Liver (tissue), 3 donors: ENCODE data around the gene WDR27.

Experiments
- CTCF ChIP-seq: fragments of 150-350 bp; IDR thresholded peaks from 2 replicates; pipeline ENCODE4 v1.5.1; 2017; ENCODE audit warnings: improper control_type of control experiment, low read depth, low read length; ENCODE audit not compliant: missing input control
- SP1 ChIP-seq: IDR thresholded peaks from 2 replicates; pipeline ENCODE4 v1.6.1; 2018; ENCODE audit warnings: antibody characterized with exemption, mild to moderate bottlenecking
- TAF1 ChIP-seq: conservative IDR thresholded peaks from 2 replicates; pipeline ENCODE4 v1.6.1; 2016; ENCODE audit warnings: antibody characterized with exemption, mild to moderate bottlenecking
- YY1 ChIP-seq: IDR thresholded peaks from 2 replicates; pipeline ENCODE4 v1.6.1; 2016; ENCODE audit warnings: antibody characterized with exemption, mild to moderate bottlenecking
- TF ChIP-seq, protein P1 (sequence below): IDR thresholded peaks from 2 replicates; pipeline ENCODE4 v1.6.1; 2016; ENCODE audit warnings: antibody characterized with exemption
- TF ChIP-seq, protein P2 (sequence below): IDR thresholded peaks from 2 replicates; pipeline ENCODE4 v1.6.1; 2016; ENCODE audit warnings: antibody characterized with exemption
- TF ChIP-seq, protein P3 (sequence below): IDR thresholded peaks from 2 replicates; pipeline ENCODE4 v1.6.1; 2016; ENCODE audit warnings: antibody characterized with exemption, mild to moderate bottlenecking
- donor health status: healthy.
- donor health status: healthy.

DNA sequence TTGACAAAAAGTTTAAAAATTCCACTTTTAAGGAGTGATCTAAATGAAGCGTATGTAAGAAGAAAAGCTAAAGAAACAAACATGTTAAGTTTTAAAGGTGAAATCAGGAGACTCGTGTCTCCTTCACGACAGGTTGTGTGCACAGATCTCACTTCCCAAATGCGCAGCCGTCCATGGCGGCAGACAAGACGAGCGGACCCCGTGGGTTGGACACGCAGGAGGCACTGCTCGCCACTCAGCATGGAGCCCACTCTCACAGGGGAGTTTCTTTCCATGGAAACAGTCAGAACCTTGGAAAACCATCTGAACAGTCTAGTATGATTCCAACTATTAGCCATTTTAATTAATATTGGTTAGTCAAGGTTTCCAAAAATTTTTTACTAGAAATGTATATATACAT is 48.9 kb downstream of the WDR27 start:
- TF ChIP-seq, protein P1, sequence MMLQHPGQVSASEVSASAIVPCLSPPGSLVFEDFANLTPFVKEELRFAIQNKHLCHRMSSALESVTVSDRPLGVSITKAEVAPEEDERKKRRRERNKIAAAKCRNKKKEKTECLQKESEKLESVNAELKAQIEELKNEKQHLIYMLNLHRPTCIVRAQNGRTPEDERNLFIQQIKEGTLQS: no peak
- no peak for TF ChIP-seq CTCF
- TF ChIP-seq YY1: no peak
- TF ChIP-seq TAF1: no peak
- TF ChIP-seq, protein P2, sequence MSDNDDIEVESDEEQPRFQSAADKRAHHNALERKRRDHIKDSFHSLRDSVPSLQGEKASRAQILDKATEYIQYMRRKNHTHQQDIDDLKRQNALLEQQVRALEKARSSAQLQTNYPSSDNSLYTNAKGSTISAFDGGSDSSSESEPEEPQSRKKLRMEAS: no peak
- TF ChIP-seq, protein P3, sequence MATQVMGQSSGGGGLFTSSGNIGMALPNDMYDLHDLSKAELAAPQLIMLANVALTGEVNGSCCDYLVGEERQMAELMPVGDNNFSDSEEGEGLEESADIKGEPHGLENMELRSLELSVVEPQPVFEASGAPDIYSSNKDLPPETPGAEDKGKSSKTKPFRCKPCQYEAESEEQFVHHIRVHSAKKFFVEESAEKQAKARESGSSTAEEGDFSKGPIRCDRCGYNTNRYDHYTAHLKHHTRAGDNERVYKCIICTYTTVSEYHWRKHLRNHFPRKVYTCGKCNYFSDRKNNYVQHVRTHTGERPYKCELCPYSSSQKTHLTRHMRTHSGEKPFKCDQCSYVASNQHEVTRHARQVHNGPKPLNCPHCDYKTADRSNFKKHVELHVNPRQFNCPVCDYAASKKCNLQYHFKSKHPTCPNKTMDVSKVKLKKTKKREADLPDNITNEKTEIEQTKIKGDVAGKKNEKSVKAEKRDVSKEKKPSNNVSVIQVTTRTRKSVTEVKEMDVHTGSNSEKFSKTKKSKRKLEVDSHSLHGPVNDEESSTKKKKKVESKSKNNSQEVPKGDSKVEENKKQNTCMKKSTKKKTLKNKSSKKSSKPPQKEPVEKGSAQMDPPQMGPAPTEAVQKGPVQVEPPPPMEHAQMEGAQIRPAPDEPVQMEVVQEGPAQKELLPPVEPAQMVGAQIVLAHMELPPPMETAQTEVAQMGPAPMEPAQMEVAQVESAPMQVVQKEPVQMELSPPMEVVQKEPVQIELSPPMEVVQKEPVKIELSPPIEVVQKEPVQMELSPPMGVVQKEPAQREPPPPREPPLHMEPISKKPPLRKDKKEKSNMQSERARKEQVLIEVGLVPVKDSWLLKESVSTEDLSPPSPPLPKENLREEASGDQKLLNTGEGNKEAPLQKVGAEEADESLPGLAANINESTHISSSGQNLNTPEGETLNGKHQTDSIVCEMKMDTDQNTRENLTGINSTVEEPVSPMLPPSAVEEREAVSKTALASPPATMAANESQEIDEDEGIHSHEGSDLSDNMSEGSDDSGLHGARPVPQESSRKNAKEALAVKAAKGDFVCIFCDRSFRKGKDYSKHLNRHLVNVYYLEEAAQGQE: no peak
- TF ChIP-seq SP1: no peak
